GM18498 (cell line): ENCODE measurements around the gene RTN4R.

Experiments
- ATAC-seq: cut with Tn5 transposase; IDR thresholded peaks from one replicate; pipeline ENCODE4 v1.9.1; 2021; ENCODE audit warnings: mild to moderate bottlenecking, moderate library complexity; ENCODE audit not compliant: unreplicated experiment

The RTN4R gene

DNA sequence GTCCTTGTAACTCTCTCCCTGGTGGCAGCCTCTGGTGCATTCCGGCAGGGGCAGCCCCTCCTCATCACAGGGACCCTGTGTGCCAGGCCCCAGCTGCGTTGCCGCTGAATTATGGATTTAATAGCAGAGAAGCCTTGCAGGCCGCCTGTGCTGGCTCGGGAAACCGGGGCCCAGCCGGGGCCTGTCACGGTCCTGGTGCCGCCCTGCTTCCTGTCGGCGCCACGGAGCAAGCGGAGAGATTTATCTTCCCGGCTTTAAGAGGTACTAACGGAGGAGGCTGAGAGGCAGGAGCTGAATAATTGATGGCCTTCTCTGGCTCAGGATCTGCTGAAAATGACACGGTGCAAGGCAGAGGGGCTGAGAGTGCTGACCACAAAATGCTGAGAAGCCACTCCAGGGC, 63.3 kb downstream of the RTN4R start:
- no peak for ATAC-seq

DNA sequence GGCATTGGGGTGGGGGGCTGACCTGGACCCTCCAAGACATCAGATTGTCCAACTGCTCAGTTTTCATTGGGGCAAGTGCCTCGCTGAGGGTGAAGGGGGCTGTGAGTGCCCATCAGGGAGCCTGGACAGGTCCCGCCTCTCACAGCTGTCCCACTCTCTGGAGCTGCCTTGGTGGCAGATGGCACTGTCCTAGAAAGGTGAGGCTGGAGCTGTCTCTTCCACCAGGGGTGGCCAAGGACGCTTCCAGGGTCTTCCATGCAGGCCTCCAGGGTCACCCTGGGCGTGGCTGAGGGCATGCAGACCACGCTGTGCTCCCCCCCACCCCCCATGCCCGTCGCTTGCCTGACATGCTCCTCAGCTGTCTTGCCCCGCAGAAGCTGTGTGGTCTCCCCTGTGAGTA, 63.8 kb downstream of the RTN4R start:
- ATAC-seq: no peak

- no peak for ATAC-seq
Measured at GRCh38 chr22:20203552-20204201, 64.4 kb downstream of the RTN4R start.

DNA sequence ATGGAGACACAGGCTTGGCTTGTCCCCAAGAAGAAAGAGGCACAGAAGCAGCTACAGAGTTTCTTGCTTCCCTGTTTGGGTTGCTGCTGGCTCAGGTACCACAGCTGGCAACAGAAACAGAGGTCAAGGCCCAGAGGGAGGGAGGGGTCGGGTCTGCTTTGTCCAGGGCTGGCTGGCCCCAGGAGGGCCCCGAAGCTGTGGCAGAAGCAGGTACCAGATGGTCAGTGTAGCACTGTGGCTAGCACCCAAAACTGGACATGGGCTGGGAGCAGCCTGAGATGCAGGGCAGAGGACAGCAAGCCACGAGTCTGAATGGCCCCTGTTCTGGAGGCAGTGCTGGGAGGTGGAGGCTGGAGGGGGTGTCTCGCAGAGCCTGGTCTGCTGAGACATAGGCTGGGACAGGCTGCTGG, 65.0 kb downstream of the RTN4R start:
- no peak for ATAC-seq

GRCh38 chr22:20201837-20202392, 66.2 kb downstream of the RTN4R start:
- no peak for ATAC-seq

- no peak for ATAC-seq
Measured at GRCh38 chr22:20199906-20200305, 68.2 kb downstream of the RTN4R start.

DNA sequence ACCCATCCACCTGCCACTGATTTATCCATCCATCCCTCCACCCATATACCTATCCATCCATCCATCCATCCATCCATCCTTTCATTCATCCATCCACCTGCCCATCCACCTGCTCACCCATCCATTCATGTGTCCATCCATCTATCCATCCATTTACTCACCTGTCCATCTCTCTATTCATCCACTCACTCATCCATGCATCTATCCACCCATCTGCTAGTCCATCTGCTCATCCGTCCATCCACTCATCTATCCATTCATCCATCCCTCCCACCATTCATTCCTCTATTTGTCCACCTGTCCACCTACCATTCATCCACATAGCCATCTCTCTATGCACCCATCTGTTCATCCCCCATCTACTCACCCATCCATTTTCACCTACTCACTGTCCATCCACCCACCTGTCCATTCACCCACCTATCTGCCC, 68.7 kb downstream of the RTN4R start:
- ATAC-seq: no peak

- ATAC-seq: no peak
Measured at GRCh38 chr22:20198557-20199319, 69.4 kb downstream of the RTN4R start.

GRCh38 chr22:20197407-20198030, 70.6 kb downstream of the RTN4R start:
- ATAC-seq: no peak

GRCh38 chr22:20196094-20196842, 71.8 kb downstream of the RTN4R start:
- ATAC-seq: no peak

DNA sequence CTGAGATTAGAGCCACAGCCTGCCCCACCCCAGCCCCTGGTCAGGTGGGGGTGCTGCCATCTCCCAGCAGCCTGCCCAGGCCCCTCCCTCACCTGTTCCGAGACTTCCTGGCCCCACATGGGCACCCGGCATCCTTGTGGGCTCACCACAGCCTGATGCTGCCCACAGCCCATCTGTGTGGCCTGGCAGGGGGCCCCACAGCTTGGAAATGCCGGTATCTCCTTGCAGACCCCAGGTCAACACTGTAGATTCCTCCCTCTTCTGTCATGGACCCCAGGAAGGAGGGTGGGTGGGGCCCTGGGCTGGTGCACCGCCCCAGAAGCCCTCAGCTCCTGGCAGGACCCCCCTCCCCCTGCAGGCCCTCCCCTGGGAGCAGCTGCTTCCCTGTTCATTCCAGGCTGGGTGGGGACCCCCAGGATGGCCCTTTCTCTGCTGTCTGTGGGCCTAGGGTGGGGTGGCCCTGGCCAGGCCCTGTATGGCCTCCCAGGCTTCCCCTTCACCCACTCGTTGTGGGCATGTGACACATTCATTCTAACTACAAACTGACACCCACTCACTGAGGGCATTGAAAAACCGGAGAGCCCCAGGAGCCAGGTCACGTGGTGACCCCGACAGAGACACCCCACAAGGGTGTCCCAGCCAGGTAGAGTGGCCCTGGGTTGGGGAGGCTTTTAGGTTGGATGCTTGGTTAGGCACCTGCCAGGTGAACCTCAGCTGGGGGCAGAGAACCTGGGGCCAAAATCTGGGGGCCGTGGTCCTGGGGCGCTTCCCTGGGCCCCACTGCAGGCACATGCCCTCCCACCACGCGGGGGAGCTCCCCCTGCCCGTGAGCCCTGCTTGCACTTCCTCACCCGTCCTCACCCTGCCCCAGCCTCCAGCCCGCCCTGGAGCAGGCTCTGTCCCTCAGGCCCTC, 73.2 kb downstream of the RTN4R start:
- no peak for ATAC-seq

DNA sequence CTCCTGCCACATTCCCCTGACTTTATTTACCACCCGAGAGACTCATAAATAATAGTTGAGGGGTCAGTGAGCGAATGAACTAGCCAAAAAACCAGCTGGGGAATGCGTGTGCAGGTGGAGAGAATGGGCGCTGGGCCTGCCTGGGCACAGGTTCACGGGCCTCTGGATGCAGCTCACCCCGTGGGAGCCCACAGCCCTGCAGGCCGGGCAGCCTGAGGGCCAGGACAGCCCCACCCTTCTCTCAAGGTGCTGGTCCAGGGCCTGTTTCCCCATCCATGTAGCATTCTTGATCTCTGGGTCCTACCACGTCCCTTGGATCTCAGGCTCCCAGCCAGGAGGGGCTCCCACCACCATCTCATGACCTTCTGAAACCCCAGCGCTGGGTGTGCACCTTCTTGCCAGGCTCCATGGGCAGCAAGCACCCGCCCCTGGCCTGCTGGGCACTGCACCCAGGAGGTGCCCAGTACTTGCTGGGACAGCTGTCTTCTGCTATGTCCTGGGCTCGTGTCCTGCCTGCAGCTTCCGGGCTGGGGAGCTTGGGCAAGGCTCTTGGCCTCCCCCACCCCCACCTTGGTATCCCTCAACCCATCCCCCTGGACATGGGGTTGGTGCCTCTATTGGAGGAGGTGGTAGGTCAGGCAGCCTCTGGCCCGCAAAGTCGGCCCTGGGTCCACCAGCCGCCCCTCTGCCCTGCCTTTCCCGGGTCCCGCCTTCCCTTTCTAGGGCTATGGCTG, 74.2 kb downstream of the RTN4R start:
- ATAC-seq: no peak

DNA sequence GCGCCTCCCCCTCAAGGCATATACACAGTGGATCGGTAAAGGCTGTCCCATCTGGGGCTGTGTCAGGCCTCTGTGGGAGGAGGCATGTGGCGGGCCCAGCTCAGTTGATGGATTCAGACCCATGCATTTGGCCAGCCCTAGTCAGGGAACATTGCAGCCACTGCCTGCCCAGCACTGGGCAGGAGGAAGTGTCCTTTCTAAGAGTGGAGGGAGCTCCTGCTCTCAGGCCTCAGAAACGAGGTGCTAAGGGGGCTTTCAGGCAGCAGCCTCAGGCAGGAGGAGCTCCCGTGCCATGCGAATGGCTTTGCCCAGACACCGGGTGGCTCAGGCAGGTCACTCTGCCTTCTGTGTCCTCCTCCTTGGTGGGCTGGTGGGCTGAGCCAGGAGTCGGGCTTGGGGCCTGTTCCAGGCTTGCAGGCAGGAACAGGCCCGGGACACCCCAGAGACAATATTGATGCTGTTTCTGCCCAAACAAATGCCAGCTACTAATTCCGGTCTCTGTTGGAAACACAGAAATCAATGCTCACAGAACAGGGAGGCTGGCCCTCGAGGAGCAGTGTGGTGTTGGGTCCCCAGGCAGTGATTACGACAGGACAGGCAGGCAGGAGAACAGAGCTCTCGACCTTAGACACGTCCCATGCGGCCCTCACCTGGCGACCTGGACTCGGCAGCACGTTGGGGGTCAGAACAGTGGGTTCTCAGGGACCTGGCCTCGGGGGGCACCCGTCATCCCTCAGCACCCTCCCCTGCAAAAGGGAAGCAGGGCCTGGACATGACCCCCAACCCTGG, 75.0 kb downstream of the RTN4R start:
- no peak for ATAC-seq

- no peak for ATAC-seq
Measured at GRCh38 chr22:20192293-20192971, 75.7 kb downstream of the RTN4R start.

GRCh38 chr22:20191803-20192202, 76.3 kb downstream of the RTN4R start:
- ATAC-seq: no peak
